AG09319 (cell line): ENCODE data around the gene C22orf39.

Source experiments
- DNase-seq: peaks from one replicate; pipeline ENCODE4 v3.0.0-alpha.2; 2010; ENCODE audit warnings: low read depth; ENCODE audit errors: extremely low read depth
- TF ChIP-seq, protein P1 (sequence below): IDR thresholded peaks from 2 replicates; pipeline ENCODE4 v1.5.1; 2011; ENCODE audit warnings: low read depth, mild to moderate bottlenecking, inconsistent platforms, low read length, moderate library complexity

Gene C22orf39

DNA sequence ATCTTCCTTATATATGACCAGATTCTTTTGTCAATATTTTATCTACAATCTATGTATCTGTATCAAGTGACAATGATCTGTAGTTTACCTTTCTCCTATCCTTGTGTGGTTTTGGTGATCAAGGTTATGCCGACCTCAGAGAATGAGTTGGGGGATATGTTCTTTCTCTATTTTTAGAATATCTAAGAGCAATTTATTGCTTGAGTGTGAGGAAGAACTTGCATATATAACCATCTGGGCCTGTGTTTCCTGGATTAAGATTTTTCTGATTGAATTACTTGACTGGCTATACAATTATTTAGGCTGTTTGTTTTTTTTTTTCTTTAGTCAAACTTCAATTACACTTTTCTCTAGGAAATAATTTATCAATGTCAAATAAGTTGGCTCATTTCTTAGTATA, 14.0 kb upstream of the C22orf39 start:
- TF ChIP-seq, protein P1, sequence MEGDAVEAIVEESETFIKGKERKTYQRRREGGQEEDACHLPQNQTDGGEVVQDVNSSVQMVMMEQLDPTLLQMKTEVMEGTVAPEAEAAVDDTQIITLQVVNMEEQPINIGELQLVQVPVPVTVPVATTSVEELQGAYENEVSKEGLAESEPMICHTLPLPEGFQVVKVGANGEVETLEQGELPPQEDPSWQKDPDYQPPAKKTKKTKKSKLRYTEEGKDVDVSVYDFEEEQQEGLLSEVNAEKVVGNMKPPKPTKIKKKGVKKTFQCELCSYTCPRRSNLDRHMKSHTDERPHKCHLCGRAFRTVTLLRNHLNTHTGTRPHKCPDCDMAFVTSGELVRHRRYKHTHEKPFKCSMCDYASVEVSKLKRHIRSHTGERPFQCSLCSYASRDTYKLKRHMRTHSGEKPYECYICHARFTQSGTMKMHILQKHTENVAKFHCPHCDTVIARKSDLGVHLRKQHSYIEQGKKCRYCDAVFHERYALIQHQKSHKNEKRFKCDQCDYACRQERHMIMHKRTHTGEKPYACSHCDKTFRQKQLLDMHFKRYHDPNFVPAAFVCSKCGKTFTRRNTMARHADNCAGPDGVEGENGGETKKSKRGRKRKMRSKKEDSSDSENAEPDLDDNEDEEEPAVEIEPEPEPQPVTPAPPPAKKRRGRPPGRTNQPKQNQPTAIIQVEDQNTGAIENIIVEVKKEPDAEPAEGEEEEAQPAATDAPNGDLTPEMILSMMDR, result no peak
- DNase-seq, result no peak

GRCh38 chr22:19460036-19460435, 12.5 kb upstream of the C22orf39 start:
- TF ChIP-seq, protein P1, result no peak

DNA sequence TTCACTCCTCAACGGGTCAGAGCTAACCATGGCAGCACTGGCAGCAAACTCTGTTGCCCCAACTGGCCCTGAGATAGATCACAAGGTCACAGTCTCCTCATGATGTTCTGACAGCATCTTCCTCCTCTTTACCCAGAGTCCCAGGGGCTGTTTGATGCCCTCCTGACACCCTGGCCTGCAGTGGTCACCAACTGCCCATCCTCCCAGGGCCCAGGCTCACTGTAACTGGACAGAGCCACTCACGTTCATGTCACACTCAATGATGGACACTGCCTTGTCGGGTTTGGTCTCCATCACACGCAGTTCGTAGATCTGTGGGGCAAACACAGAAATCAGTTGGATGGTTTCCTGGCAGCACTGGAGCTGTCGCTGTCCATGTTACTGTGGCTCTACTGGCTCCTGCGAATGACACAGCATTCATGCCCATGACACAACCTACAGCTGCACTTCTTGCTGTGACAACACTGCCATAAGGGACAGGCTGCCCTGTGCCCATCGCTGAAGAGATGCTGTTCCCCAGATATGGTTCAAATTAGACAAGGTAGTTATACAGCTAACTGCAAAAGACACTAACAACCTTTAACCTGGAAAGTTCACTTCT, 10.4 kb upstream of the C22orf39 start:
- TF ChIP-seq, protein P1, result no peak
- no peak for DNase-seq

More at GRCh38 chr22:19460036-19460435, 12.5 kb upstream of the C22orf39 start:
- DNase-seq, result no peak

GRCh38 chr22:19456541-19456940, 9.0 kb upstream of the C22orf39 start:
- DNase-seq, result no peak
- TF ChIP-seq, protein P1, result no peak

DNA sequence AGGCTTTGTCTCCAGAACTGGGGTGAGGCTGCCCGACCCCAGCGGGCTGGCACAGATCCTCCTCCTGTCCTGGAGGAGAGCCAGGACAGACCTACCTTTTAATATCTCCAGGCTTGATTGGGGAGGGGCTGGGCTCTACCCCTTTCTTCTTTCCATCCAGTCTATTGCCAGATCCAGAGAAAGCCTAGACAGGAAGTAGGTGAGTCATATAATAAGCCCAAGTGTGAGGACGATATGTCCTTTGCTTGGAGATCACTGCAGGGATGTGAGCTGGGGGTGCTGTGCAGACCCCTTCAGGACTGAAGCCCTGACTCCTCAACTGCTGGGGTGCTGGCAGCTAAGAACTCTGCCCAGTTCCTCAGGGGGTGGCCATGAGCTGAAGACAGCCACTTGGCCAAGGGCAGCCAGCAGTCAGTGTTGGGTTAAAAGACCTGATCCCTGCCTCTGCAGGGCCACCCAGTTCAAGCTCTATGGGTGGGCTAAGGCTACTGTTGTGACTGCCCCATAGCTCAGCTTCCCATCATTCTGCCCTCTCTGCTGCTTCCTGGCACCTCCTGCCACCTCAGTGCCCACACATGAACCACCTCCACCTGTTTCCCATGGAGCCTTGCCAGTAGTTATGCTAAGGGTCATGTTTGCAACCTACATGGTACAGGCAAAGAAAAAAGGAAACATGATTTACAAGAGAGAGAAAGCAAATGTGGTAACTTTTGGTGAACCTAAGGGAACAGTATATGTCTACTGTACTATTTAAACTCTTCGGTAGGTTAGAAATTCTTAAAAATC, 8.3 kb upstream of the C22orf39 start:
- TF ChIP-seq, protein P1, result no peak

GRCh38 chr22:19455033-19455432, 7.5 kb upstream of the C22orf39 start:
- DNase-seq, result no peak
- TF ChIP-seq, protein P1, result no peak

More for the DNA sequence above, 8.3 kb upstream of the C22orf39 start:
- DNase-seq, result no peak

GRCh38 chr22:19454156-19454555, 6.6 kb upstream of the C22orf39 start:
- DNase-seq, result no peak
- TF ChIP-seq, protein P1, result no peak
